Omental fat pad (tissue), 4 donors: ENCODE results near the gene ERLIN1. TPM values are rescaled to one million over a fixed set of nuclear protein-coding genes. Genes with fewer than 3 reads are reported as not detected.

Source experiments
- ATAC-seq: fragments of 150-250 bp; one replicate; pipeline ENCODE4 v1.9.1; 2016; ENCODE audit warnings: mild to moderate bottlenecking, moderate library complexity; ENCODE audit not compliant: low FRiP score
- DNase-seq: peaks from one replicate; pipeline ENCODE4 v3.0.0-alpha.2; 2019; ENCODE audit warnings: low spot score
- total RNA-seq, 4 donors: library from RNA; depleted of rRNA; stranded (reverse); fragments of >200 nt; gene quantifications; one replicate each; pipeline ENCODE4 v1.1.0, GENCODE V29; 2016
- TF ChIP-seq, protein P1 (sequence below), 3 donors: fragments of 450-650 bp; IDR thresholded peaks; one replicate each; pipeline ENCODE4 v1.5.1; 2016 to 2017; ENCODE audit warnings: antibody characterized with exemption in 3 of 3, mild to moderate bottlenecking in 3 of 3, moderate library complexity in 2 of 3

The ERLIN1 gene
- total RNA-seq, 4 donors from 2014 or later = 31.7 to 35.5 (median 33.1) TPM

DNA sequence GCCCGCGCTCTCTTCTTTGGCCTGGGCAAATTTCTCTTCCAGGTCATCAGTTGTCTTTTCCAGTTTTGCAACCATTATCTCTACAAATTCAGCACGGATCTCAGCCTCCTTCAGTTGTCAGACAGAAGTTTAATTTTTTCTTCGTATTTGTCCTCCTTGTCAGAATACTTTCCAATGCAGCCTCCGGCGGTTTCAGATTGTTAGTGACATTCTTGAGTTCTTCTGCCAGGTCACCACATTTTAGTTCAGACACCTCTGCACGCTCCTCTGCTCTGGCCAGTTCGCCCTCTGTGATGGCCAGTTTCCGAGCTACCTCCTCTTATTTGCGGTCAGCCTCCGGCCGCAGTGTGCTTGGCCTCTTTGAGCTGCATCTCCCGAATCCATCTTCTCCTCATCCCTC is 71.4 kb downstream of the ERLIN1 start:
- TF ChIP-seq, protein P1, sequence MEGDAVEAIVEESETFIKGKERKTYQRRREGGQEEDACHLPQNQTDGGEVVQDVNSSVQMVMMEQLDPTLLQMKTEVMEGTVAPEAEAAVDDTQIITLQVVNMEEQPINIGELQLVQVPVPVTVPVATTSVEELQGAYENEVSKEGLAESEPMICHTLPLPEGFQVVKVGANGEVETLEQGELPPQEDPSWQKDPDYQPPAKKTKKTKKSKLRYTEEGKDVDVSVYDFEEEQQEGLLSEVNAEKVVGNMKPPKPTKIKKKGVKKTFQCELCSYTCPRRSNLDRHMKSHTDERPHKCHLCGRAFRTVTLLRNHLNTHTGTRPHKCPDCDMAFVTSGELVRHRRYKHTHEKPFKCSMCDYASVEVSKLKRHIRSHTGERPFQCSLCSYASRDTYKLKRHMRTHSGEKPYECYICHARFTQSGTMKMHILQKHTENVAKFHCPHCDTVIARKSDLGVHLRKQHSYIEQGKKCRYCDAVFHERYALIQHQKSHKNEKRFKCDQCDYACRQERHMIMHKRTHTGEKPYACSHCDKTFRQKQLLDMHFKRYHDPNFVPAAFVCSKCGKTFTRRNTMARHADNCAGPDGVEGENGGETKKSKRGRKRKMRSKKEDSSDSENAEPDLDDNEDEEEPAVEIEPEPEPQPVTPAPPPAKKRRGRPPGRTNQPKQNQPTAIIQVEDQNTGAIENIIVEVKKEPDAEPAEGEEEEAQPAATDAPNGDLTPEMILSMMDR (IDR thresholded peaks at IDR 0.05) = no peak
- no peak for ATAC-seq
- DNase-seq = no peak

DNA sequence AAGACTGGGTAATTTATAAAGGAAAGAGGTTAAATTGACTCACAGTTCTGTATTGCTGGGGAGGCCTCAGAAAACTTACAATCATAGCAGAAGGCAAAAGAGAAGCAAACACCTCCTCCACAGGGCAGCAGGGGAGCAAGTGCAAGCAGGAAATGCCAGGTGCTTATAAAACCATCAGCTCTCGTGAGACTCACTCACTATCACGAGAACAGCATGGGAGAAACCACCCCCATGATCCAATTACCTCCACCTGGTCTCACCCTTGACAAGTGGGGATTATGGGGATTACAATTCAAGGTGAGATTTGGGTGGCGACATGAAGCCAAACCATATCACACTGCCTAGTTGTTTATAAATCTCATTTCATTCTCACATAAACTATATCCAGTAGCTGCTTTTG is 76.2 kb downstream of the ERLIN1 start:
- no peak for ATAC-seq
- TF ChIP-seq, protein P1 (IDR thresholded peaks at IDR 0.05) = no peak
- no peak for DNase-seq

DNA sequence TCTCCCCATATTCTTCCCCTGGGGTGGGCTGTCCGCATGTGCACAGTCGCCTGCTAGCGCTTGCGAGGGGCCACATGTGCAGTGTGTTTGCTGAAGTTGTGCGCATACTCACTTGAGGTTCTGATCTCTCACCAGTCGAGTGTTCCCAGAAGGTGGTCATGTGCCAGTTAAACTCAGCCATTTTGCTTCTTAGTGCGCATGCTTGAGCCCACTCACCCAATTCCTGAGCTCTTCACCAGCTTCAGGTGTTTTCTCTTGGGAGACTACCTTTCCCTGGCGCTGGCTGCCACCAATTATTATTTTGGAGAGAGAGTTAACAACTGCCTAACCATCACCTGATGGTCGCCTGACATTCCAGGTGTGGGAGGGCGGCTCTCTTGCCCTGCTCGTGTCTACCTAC is 79.0 kb downstream of the ERLIN1 start:
- DNase-seq = no peak
- TF ChIP-seq, protein P1 (IDR thresholded peaks at IDR 0.05) = no peak
- no peak for ATAC-seq

DNA sequence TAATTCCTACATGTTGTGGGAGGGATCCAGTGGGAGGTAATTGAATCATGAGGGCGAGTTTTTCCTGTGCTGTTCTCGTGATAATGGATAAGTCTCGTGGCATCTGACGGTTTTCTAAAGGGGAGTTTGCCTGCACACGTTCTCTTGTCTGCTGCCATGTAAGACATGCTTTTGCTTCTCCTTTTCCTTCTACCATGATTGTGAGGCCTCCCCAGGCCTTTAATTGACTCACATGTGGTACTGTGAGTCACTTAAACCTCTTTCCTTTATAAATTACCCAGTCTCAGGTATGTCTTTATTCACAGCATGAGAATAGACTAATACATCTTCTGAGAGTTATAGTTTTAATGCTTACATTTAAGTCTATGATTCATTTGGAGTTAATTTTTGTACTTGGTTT is 81.5 kb downstream of the ERLIN1 start:
- ATAC-seq = no peak
- DNase-seq = no peak
- TF ChIP-seq, protein P1 (IDR thresholded peaks at IDR 0.05) = no peak

DNA sequence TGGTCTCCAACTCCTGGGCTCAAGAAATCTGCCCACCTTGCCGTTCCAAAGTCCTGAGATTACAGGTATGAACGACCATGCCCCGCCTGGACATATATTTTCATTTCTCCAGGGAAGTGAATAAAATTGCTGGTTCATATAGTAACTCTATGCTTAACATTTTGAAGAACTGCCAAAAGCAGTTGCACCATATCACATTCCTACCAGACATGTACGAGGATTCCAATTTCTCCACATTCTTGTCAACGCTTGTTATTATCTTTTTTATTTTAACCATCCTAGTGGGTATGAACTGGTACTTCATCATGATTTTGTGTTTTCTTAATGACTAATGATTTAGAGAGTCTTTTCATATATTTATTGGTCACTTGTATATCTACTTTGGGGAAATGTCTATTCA is 82.2 kb downstream of the ERLIN1 start:
- TF ChIP-seq, protein P1 (IDR thresholded peaks at IDR 0.05) = no peak
- ATAC-seq (no peak), DNase-seq (no peak)

DNA sequence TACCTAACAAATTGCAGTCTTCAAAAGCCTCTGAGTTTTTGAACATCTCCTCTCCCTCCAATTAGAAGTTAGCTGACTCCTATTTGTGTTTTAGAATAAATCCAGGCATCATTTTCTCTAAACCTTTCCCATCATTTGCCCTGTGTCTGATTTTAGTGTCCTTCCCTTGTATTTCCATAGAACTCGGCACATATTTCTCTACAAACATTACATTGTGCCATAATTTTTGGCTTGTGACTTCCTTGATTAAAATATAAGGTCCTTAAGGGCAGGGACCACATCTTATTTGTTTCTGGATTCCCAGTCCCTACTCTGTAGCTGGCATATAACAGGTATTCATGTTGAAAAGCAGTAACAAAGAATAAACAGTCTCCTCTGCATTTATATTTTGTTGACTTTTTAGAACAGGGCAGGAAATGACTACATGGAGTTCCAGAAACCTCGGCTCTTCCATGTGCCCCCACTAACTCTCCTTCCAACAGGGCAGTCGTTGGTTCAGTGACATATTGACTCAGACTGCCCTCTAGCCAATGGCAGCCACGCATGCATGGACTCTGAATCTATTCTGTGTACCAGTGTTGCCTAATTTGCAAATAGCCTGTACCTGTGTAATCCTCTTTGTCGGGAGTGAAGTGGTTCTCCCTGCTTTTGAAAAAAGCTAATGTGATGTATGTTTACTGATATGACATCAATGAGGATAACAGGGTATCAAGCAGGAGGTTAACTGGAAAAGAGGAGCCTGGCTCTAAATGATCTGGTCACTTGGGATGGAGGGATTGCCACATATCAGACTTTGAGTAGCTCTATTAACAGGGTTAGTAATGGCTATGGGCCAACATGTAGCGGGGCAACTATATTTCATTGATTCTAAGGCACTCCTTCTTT is 84.4 kb downstream of the ERLIN1 start:
- DNase-seq (no peak), ATAC-seq (no peak)
- TF ChIP-seq, protein P1 (IDR thresholded peaks at IDR 0.05) = no peak

DNA sequence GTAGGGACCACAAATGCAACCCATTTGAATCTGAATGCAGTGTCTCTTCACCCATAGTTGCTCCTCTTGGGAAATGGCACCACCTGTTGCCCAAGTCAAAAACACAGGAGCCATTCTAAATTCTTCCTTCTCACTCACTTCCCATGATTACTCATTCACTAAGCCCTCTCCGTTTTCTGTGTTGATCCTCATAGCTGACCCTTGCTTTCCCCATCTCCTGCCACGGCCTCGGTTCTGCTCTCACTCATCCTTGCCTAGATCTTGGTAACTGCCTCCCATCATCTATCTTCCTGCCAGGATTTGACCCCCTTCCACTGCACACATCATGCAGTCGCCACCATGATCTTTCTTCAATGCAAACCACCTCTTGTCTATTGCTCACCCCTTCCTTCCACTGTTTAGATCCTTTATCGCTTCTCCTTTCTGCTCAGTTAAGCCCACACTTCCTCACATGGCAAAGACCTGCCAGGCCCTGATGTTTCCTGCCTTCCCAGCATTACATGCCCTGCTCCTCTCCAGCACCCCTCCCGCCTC is 85.1 kb downstream of the ERLIN1 start:
- TF ChIP-seq, protein P1 (IDR thresholded peaks at IDR 0.05) = no peak
- DNase-seq = no peak
- no peak for ATAC-seq
